Stimulated activated CD4-positive, alpha-beta T cell treated with anti-CD3 and anti-CD28 coated beads, Interleukin-2, amount 100 ng/mL, for 24 hours (primary cell): ENCODE measurements around the gene SLC35G1.

Experiments
- DNase-seq, 2 donors: peaks; one replicate each; pipeline ENCODE4 v3.0.0-alpha.2; 2020

Gene SLC35G1, protein sequence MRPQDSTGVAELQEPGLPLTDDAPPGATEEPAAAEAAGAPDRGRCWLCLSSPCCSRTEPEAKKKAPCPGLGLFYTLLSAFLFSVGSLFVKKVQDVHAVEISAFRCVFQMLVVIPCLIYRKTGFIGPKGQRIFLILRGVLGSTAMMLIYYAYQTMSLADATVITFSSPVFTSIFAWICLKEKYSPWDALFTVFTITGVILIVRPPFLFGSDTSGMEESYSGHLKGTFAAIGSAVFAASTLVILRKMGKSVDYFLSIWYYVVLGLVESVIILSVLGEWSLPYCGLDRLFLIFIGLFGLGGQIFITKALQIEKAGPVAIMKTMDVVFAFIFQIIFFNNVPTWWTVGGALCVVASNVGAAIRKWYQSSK

DNA sequence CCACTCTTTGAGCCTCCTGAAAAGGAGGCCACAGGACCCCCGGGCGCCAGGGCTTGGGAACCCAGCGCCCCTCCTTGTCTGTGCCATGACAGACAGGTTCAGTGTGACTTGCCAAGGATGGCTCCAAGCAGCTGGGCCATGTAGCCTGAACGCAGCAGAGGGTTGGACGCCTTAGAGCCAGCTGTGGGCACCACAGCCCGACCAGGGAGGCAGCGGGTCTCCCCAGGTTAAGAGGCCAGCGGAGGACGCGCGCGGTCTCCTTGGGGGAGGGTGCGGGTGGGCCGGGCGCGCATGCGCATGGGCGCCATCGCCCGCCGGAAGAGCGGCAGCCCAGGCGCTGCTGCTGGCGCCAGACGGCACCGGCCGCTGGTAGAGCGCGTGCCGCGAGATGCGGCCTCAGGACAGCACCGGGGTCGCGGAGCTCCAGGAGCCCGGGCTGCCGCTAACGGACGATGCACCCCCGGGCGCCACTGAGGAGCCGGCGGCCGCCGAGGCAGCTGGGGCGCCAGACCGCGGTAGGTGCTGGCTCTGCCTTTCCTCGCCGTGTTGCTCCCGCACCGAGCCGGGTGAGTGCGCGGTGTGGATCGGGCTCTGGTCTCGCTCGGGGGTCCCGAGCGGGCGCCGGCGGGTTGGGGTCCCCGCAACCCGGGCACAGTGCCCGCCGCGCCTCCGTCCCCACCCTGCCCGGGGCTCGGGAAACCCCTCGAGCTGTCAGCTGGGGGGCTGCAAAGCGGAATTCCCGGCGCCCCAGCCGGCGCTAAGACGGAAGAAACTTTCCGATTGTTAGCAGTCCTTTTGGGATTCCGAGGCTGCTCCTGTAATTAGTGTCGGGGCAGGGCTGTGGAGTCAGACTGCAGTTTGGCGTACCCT lies at the start of gene SLC35G1:
TSS of gene SLC35G1 (plus strand) at position 333 of the 870 bp plus-strand sequence. CDS start at position 389, 56 bp downstream.
- peak; percentile 71 to 76 for DNase-seq

GRCh38 chr10:93844979-93845626 lies 48.7 kb upstream of the SLC35G1 start:
- no peak for DNase-seq

- no peak for DNase-seq
Observed at GRCh38 chr10:93849593-93849992, 44.2 kb upstream of the SLC35G1 start.

- no peak for DNase-seq
Observed at GRCh38 chr10:93850031-93851015, 43.5 kb upstream of the SLC35G1 start.

- DNase-seq: no peak
Observed at GRCh38 chr10:93851169-93851568, 42.6 kb upstream of the SLC35G1 start.

DNA sequence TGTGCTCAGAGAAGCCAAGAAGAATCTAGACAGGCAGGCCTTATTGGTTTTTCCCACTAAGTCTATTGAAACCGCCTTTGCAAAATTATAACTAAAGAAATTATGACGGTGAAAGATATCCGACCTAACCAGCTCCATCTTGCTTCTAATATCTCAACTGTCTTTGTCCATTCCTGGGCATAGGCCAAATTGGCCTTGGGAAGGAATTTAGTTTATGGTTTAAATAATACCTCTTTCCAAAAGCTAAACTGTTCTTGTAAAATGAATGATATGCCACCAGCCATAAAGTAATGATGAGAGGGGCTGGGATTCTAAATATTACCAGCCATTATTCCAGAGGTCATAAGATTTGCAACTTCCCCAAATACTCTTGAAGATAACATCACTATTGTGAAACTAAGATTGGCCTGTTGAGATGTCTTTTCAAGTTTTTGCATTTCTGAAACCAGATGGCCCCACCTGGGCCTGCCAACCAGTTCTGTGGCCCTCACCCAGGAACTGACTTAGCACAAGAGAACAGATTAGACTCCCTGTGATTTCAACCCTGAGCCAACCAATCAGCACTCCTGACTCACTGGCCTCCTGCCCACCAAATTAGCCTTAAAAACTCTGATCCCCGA lies 41.2 kb upstream of the SLC35G1 start:
- DNase-seq: no peak

- DNase-seq: no peak
Observed at GRCh38 chr10:93854975-93855374, 38.8 kb upstream of the SLC35G1 start.

DNA sequence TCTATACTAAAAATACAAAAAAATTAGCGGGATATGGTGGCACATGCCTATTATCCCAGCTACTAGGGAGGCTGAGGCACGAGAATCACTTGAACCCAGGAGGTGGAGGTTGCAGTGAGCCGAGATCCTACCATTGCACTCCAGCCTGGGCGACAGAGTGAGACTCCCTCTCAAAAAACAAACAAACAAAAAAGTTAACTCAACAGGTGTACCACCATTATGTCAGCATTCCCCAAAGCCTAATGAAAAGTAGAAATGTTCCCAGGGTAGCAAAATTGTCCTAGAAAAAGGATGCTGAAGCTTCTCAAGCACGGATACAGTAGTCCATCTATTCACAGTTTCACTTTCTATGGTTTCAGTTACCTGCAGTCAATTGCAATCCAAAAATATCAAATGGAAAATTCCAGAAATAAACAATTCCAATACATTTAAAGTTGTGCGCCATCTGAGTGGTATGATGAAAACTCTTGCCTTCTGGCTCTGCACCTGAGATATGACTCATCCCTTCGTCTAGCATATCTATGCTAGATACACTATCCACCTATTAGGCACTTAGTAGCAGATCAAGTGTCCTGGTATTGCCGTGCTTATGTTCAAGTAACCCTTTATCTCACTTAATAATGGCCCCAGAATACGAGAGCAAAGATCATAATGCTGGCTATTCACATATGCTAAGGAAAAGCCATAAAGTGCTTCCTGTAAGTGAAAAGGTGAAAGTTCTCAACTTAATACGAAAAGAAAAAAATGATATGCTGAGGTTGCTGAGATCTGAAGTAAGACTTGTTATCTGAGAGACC lies 37.2 kb upstream of the SLC35G1 start:
- no peak for DNase-seq

- no peak for DNase-seq
Observed at GRCh38 chr10:93859049-93859655, 34.6 kb upstream of the SLC35G1 start.

DNA sequence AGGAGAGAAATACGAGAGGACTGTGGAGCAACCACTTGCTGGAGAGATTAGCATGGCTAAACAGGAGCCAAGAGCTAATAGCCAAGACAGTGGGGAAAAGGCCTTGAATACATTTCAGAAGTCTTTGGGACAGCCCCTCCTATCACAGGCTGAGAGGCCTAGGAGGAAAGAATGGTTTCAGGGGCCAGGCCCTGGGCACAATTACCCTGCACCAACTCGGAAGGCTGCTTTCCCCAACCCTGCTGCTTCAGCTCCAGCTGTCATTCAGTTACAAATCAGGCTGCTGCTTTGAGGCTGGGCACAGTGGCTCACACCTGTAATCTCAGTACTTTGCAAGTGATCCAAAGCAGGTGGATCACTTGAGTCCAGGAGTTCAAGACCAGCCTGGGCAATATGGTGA lies 32.0 kb upstream of the SLC35G1 start:
- no peak for DNase-seq

- DNase-seq: no peak
Observed at GRCh38 chr10:93865794-93866425, 27.9 kb upstream of the SLC35G1 start.

GRCh38 chr10:93867525-93867924 lies 26.3 kb upstream of the SLC35G1 start:
- DNase-seq: no peak

DNA sequence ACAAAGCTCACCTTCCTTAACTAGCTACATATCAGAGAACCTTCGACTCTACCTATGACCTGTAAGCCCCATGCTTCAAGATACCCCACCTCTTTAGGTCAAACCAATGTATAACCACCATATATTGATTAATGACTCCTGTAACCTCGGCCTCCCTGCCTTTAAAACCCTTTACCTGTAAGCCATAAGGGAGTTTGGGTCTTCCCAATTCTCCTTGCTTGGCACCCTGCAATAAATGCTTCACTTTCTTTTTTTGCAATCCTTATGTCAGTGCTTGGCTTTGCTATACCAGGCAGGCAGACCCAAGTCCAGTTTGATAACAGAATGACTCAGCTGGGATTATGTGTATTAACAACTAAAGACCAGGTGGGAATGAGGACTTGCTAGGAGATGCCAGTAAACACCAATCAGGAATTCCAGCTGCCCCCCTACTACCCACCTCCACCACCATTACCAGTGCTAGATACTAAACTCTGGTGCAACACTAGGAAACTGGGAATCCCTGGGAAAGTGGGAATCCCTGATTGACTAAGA lies 22.0 kb upstream of the SLC35G1 start:
- no peak for DNase-seq

- no peak for DNase-seq
Observed at GRCh38 chr10:93872375-93873158, 21.2 kb upstream of the SLC35G1 start.

DNA sequence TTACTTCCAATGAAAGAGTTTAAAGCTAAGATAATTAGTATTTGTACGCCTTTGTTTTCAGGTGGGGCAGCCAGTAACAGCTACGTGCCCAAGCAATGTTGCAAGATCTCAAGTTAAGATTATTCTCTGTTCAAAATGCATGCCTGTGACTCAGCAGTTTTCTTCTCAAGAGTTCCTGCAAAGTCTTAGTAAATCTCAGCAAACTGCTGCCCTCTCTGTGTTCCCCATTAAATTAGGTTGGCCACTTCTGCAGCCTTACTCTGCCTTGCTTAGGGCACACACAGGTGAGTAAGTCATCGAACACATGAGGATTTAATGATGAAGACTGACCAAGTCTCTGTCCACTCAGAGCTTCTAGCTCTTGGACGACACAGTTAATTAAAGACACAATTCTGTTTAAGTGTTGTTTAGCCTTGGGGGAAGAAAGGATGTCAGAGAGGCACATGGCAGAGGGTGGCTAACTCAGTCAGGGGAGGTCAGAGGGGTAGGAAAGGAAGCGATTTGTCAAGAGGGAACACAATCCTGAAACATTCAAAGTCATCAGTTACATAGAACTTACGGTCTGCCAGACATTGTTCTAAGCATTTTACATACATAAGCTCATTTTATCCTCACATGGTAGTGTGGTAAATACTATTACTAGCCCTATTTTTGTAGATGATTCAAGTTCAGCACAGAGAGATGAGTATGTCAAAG lies 20.2 kb upstream of the SLC35G1 start:
- DNase-seq: no peak

GRCh38 chr10:93874309-93875031 lies 19.3 kb upstream of the SLC35G1 start:
- no peak for DNase-seq

GRCh38 chr10:93875032-93875358 lies 18.8 kb upstream of the SLC35G1 start:
- DNase-seq: no peak

- DNase-seq: no peak
Observed at GRCh38 chr10:93876381-93876780, 17.4 kb upstream of the SLC35G1 start.
